ENCODE data around the gene SH2D4B.

SH2D4B gene

DNA sequence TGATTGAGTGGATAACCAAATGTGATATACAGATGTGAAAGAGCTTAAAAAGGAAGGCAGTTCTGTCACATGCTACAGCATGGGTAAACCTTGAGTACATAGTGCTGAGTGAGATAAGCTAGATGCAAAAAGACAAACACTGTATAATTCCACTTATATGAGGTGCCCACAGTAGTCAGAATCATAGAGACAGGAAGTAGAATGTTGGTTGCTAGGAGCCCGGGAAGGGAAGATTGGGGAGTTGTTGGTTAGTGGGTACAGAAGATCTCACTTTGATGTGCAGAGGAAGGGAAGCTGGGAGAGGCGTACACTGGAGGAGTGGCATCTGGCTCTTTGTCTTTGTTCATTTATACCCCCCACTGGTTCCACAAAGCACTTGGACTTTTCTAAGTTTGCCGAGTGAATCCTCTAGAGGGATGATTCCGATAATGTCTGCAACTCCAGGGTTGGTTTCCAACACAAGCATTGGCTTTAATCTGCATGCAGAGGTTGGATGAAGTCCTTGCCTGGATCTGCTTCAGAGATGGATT, 44.1 kb upstream of the SH2D4B start:
- TF ChIP-seq, protein P1, sequence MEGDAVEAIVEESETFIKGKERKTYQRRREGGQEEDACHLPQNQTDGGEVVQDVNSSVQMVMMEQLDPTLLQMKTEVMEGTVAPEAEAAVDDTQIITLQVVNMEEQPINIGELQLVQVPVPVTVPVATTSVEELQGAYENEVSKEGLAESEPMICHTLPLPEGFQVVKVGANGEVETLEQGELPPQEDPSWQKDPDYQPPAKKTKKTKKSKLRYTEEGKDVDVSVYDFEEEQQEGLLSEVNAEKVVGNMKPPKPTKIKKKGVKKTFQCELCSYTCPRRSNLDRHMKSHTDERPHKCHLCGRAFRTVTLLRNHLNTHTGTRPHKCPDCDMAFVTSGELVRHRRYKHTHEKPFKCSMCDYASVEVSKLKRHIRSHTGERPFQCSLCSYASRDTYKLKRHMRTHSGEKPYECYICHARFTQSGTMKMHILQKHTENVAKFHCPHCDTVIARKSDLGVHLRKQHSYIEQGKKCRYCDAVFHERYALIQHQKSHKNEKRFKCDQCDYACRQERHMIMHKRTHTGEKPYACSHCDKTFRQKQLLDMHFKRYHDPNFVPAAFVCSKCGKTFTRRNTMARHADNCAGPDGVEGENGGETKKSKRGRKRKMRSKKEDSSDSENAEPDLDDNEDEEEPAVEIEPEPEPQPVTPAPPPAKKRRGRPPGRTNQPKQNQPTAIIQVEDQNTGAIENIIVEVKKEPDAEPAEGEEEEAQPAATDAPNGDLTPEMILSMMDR (IDR thresholded peaks at IDR 0.05; ENCODE audit: control extremely low read depth, extremely low read depth, low read depth, missing control alignments), result no peak
- DNase-seq (ENCODE audit: extremely low spot score), result no peak
- CTCF ChIA-PET, result interaction anchor here (1.1 to 3.5 kb wide), 5 partner anchors 10 to 111 kb away, joined by 3 to 42 read pairs (median 3); no protein-coding TSS in a partner anchor
- POLR2A ChIA-PET, result no interaction called here

DNA sequence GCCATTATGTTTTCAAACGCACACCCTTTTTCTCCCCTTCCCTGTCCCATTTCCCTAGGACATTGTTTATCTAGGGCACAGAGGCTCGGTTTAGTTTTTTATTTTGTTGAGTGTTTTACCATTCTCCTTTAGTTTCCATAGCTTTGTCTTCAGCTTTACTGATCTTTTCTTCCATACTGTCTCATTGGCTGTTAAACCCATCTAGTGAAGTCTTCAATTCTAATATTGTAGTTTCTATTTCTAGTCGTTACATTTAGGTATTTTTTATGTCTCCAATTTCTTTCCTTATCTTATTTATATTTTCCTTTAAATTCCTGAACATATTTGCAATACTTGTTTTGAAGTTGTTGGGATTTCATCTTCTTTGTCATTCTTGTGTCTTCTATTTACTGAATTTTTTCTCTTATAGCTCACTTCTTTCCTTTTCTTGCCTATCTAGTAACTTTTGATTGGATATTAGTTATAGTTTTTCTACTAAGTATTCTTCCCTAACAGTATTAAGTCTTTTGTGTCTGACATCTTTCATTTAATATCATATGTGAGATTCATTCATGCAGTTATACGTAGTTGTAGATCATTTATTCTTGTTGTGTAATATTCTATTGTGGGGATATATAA, 41.0 kb upstream of the SH2D4B start:
- DNase-seq (ENCODE audit: extremely low spot score), result no peak
- CTCF ChIA-PET, result interaction anchor here (1.3 to 27.0 kb wide), 5 partner anchors 9 to 43 kb away, joined by 3 to 1060 read pairs (median 12); partner anchors contain the start of gene TSPAN14
- TF ChIP-seq, protein P1 (IDR thresholded peaks at IDR 0.05; ENCODE audit: control extremely low read depth, extremely low read depth, low read depth, missing control alignments), result no peak
- POLR2A ChIA-PET, result no interaction called here

DNA sequence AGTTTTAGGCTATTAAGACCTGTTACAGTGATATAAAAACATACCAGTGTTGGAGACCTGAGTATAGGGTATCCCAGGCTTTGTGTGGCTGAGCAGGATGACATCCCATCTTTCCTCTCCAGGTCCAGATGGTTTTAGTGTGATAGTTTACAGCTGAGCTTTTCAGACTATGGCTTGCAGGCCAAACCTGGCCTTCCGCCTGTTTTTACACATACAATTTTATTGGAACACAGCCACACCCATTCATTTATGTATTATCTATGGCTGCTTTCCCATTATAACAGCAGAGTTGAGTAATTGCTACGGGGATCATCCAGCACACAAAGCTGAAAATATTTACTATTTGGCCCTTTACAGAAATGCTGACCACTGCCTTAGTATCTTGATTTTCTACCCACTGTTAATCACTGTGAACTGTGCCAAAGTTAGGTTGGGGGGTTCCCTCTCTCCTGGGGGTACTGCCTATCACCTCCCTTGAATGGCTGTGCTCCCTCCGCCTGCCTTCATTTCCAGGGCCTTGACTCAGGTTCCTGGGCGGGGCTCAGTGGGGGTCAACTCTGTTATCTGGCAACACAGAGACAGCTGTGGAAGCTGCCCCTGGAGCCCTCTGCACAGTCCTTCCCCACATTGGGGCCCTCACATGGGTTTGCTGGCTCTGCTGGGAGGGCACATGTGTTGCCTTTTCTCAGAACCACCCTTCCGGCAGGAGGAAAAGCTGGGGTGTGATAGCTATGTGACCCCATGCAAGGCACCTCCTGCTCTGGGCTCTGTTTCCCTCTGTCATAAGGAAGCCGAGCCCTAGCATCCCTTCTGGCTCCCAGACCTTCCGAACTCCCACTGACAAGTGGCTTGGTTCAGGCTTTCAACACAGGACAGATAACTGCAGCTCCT, 40.3 kb upstream of the SH2D4B start:
- TF ChIP-seq, protein P1 (IDR thresholded peaks at IDR 0.05; ENCODE audit: control extremely low read depth, extremely low read depth, low read depth, missing control alignments), result no peak
- DNase-seq (ENCODE audit: extremely low spot score), result no peak
- CTCF ChIA-PET, result interaction anchor here (1.3 to 27.0 kb wide), 6 partner anchors 8 to 44 kb away, joined by 3 to 1060 read pairs (median 14); partner anchors contain the start of gene TSPAN14
- POLR2A ChIA-PET, result no interaction called here

DNA sequence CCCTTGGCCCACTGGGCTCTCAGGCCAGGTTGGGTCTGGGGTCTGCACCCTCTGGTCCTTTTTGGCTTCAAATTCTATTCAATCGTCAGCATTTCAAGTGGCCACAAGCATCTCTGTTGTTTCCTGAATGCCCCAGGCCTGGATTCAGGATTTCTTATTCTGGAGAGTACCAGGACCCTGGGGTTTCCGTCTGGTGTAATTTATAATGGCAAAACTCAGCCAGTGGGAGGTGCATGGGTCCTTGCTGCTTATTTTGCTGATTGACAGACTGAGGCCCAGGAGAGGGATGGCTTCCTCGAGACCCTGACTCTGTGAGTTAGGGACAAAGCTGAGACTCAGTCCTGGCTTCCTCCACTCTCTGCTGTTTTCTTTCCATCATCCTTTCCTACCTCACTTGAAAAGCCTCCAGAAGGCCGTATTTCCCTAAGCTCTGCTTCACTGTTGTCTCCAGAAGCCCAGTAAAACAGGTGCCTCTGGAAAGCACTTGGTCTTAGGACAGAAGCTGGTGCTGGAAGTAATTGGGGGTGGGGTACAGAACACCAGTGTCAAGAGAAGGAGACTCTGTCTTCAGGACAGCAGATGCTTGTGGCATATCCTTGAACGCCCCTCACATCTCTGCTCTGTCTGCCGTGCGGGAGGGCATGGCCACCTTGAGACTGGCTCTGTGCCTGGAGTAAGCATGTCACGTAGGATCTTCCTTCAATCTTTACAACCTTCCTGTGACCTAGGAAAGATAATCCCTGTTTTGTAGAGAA, 39.4 kb upstream of the SH2D4B start:
- ChIA-PET POLR2A (no interaction called here), CTCF (interaction anchor here (1.2 to 27.0 kb wide), 8 partner anchors 7 to 164 kb away, joined by 3 to 1060 read pairs (median 14); partner anchors contain the start of gene TSPAN14)
- DNase-seq (ENCODE audit: extremely low spot score), result no peak
- TF ChIP-seq, protein P1 (IDR thresholded peaks at IDR 0.05; ENCODE audit: control extremely low read depth, extremely low read depth, low read depth, missing control alignments), result no peak

DNA sequence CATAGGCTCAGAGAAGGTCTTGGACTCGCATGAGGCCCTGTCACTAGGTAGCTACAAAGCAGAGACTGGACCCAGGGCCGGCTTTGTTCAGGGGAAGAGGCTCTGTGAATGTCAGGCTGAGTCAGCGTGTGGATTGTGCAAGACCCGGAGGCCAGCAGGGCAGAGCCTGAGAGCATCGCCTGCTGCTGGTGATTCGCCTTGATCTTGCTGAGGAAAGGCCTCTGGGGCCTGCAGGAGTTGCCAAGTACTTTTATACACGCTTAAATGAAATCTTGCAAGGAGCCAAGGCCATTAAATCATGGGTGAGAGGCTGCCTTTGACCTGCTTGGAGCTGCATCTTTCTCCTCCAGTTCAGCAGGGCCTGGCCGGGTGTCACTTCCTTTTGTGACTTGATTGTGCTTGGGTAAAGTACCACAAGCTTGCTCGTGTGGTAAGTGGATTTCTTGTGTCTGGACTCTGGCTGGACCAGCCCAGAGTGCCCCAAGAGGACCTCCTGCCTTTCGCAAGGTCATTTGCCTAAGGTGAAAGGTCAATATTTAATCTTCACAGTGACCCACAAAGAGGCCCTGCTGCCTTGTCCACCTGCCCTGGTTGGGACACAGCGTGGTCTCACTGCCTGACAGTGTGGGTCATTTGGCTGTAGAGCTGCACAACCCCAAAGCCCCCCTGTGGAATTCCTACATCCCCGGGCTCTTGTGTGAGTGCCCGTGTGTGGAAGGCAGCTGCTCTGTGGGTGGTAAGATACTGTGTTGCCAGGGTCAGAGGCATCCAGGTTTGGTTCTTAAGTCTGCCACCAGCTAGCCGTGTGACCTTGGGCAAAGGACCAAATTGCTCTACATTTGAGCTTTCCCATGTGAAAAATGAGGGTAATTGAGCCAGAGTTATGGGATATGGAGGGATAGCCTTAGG, 38.6 kb upstream of the SH2D4B start:
- no peak for DNase-seq (ENCODE audit: extremely low spot score)
- ChIA-PET CTCF (interaction anchor here (1.1 to 27.0 kb wide), 9 partner anchors 8 to 163 kb away, joined by 3 to 1060 read pairs (median 6); partner anchors contain the start of gene TSPAN14), POLR2A (no interaction called here)
- TF ChIP-seq, protein P1 (IDR thresholded peaks at IDR 0.05; ENCODE audit: control extremely low read depth, extremely low read depth, low read depth, missing control alignments), result no peak

All from GM10248 (cell line).